ENCODE measurements around the gene SEC23IP.
"Not testable (repeated sequence)": the region's sequence is repeated elsewhere in the genome, so short reads cannot be mapped to it uniquely, and the experiment has no call there.

SEC23IP gene

GRCh38 chr10:119892188-119893065 lies at the start of gene SEC23IP:
Gene SEC23IP (plus strand): TSS chr10:119892730. CDS start chr10:119892783, 53 bp downstream.
- DNase-seq (ENCODE audit: low read depth in 2 of 2) = peak; percentile 70 to 86

DNA sequence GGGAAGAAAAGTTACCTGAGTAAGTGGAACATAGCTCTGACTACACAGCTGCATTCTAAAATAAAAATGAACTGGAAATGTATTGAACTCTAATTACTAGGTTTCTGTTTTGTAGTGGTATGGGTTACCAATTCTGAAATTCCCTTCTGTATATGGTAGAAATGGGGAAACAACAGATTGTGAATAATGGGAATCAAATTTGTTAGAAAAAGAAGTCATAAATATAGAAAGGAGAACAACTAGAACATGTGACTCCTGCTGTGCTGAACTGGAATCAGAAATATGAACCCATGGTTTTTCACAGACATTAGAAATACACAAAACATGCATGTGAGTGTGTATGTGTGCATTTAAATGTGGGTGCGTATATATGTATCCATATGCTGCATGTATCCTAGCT lies 46.9 kb upstream of the SEC23IP start:
- no peak for DNase-seq (ENCODE audit: low read depth in 2 of 2)

- no peak for DNase-seq (ENCODE audit: low read depth in 2 of 2)
Measured at GRCh38 chr10:119849031-119849789, 43.3 kb upstream of the SEC23IP start.

DNA sequence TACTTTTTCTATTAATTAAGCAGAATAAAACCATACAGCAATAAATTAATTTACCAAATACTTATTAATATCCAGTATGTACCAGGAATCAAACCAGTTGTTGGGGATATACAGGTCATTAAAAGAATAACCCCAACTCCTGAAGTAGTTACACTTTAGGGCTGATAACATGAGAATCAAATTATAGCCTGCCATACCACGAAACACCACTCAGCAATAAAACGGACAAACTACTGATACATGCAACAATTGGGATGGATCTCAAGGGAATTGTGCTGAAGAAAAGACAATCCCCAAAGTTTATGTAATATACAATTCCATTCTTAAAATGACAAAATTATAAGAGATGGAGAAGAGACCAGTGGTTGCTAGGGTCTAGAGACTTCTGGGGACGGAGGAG lies 42.6 kb upstream of the SEC23IP start:
- no peak for DNase-seq (ENCODE audit: low read depth in 2 of 2)

- no peak for DNase-seq (ENCODE audit: low read depth in 2 of 2)
Measured at GRCh38 chr10:119852277-119852676, 40.3 kb upstream of the SEC23IP start.

DNA sequence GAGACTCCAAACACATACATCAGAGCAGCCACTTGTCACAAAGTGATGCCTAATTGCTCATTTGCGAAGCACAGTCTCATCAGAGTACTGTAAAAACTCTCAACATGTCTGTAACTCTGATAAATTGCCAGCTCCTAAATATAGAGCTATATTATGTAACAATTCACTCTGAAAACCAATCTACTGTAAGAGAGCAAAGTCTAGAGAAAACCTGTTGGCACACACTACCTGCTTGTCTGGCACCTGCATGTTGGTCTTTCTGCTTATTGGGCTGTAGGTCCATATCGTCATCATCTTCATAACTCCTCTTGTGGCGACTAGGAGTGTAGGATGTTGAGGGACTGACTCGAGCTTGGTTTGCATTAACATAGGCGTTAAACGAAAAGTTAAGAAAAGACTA lies 39.7 kb upstream of the SEC23IP start:
- no peak for DNase-seq (ENCODE audit: low read depth in 2 of 2)

GRCh38 chr10:119853574-119853973 lies 39.0 kb upstream of the SEC23IP start:
- no peak for DNase-seq (ENCODE audit: low read depth in 2 of 2)

- DNase-seq (ENCODE audit: low read depth in 2 of 2) = no peak
Measured at GRCh38 chr10:119858063-119858462, 34.5 kb upstream of the SEC23IP start.

GRCh38 chr10:119859420-119860258 lies 32.9 kb upstream of the SEC23IP start:
- DNase-seq (ENCODE audit: low read depth in 2 of 2) = no peak

GRCh38 chr10:119860866-119861607 lies 31.5 kb upstream of the SEC23IP start:
- no peak for DNase-seq (ENCODE audit: low read depth in 2 of 2)

GRCh38 chr10:119862524-119862923 lies 30.0 kb upstream of the SEC23IP start:
- DNase-seq (ENCODE audit: low read depth in 2 of 2) = no peak

GRCh38 chr10:119863951-119864565 lies 28.5 kb upstream of the SEC23IP start:
- no peak for DNase-seq (ENCODE audit: low read depth in 2 of 2)

DNA sequence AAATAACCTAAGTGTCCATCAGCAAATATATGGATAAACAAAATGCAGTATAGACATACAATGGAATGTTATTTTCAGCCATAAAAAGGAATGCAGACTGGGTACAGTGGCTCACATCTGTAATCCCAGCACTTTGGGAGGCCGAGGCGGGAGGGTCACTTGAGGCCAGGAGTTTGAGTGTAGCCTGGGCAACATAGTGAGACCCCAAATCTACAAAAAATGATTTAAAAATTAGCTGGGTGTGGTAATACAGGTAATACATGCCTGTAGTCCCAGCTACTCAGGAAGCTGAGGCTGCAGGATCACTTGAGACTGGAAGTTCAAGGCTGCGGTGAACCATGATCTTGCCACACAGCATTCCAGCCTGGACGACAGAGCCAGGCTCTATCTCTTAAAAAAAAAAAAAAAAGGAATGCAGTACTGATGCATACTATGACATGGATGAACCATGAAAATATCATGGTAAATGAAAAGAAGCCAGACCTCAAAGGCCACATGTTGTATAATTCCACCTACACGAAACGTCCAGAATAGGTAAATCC lies 26.8 kb upstream of the SEC23IP start:
- no peak for DNase-seq (ENCODE audit: low read depth in 2 of 2)

DNA sequence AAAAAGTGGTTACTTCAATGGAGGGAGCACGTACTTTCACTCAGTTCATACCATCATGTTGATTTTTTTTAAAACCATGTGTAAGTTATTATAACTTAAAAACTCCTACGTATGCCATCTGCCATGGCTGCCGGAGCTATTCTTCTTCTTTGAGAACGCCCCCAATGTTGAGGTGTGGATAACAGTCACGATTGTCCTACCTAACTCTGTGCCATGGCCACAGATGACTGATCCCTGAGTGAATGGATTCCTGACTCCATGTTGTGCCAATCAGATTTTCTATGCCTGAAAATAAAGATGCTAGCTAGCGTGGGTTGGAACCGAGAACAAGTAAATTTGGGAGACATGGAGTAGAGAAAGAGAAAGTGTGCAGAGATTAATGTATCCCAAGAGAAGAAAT lies 25.2 kb upstream of the SEC23IP start:
- DNase-seq (ENCODE audit: low read depth in 2 of 2) = no peak

DNA sequence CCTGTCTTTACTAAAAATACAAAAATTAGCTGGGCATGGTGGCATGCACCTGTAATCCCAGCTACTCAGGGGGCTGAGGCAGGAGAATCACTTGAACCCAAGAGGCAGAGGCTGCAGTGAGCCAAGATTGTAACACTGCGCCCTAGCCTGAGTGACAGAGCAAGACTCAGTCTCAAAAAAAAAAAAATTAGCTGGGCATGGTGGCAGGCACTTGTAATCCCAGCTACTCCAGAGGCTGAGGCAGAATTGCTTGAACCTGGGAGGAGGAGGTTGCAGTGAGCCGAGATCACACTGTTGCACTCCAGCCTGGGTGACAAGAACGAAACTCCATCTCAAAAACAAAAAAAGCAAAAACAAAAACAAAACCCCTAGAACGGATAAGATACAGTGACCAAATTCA lies 23.1 kb upstream of the SEC23IP start:
- not testable (repeated sequence) for DNase-seq (ENCODE audit: low read depth in 2 of 2)

- peak; percentile 14 to 26 for DNase-seq (ENCODE audit: low read depth in 2 of 2)
Measured at GRCh38 chr10:119871881-119872609, 20.5 kb upstream of the SEC23IP start.

DNA sequence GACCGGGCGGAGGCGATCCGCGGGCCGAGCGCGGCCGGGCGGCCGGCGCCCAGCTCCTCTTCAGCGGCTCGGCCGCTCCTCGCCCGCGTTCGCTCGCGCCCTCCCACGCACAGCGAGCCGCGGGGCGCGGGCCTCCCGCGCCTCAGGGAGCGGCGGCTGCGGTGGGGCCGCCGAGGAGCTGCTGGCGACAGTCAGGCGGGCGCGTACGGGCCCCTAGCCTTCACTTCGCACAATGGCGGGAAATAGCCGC lies 20.0 kb upstream of the SEC23IP start, which contains the start of gene MCMBP:
Gene MCMBP, minus strand, starts transcription at position 234 of the 250 bp plus-strand sequence. CDS start 259 bp downstream, outside the sequence.
- DNase-seq (ENCODE audit: low read depth in 2 of 2) = no peak

GRCh38 chr10:119872860-119873681 lies 19.5 kb upstream of the SEC23IP start:
- peak; percentile 73 to 78 for DNase-seq (ENCODE audit: low read depth in 2 of 2)

- DNase-seq (ENCODE audit: low read depth in 2 of 2) = no peak
Measured at GRCh38 chr10:119878524-119878923, 14.0 kb upstream of the SEC23IP start.
